Left lung (tissue), 10 donors: ENCODE data around the gene ZEB2. TPM values are rescaled to one million over a fixed set of nuclear protein-coding genes. Genes with fewer than 3 reads are reported as not detected.

Experiments used
- ATAC-seq: fragments of 200-7000 bp; cut with Tn5 transposase; one replicate; pipeline ENCODE4 v1.9.1; 2020; ENCODE audit warnings: moderate library complexity
- DNase-seq, 4 donors: peaks; one replicate each; pipeline ENCODE4 v3.0.0-alpha.2; 2013 to 2020
- H3K27ac ChIP-seq, 2 donors: fragments of 200-600 bp; sonication (generic) in 1 of 2; one replicate each; pipeline versions ENCODE4 v1.5.0 to v1.8.0; 2020 to 2021
- H3K27me3 ChIP-seq, 2 donors: fragments of 200-600 bp; sonication (generic) in 1 of 2; one replicate each; pipeline versions ENCODE4 v1.5.0 to v1.8.0; 2020 to 2021
- H3K36me3 ChIP-seq, 2 donors: fragments of 200-600 bp; sonication (generic) in 1 of 2; one replicate each; pipeline versions ENCODE4 v1.5.0 to v1.8.0; 2020 to 2021
- H3K4me1 ChIP-seq, 2 donors: fragments of 200-600 bp; one replicate each; pipeline ENCODE4 v1.8.0; 2021
- H3K4me3 ChIP-seq, 2 donors: fragments of 200-600 bp; sonication (generic) in 1 of 2; one replicate each; pipeline versions ENCODE4 v1.5.0 to v1.8.0; 2020 to 2021; ENCODE audit warnings: mild to moderate bottlenecking in 1 of 2
- H3K9me3 ChIP-seq, 2 donors: fragments of 200-600 bp; sonication (generic) in 1 of 2; one replicate each; pipeline versions ENCODE4 v1.5.0 to v1.8.0; 2020 to 2021
- intact Hi-C, 2 donors: fragments of 100-400 bp; cut with DNase I; formaldehyde crosslinking; loops; one replicate each; pipeline versions ENCODE4 v1.11.2 to v1.14.2; 2022
- polyA plus RNA-seq, 6 donors: library from polyadenylated mRNA; unstranded; fragments of 120-200 nt; gene quantifications; one replicate each; pipeline ENCODE4 v1.2.1, GENCODE V29; 2013; ENCODE audit not compliant: insufficient read length in 6 of 6
- total RNA-seq, 2 donors: library from RNA; stranded (reverse); fragmentation: NEBNext Ultra II Directional; extraction: Animal tissue kit (Norgen Biotek cat#: 25700); gene quantifications; one replicate each; pipeline ENCODE4 v1.2.1, GENCODE V29; 2021
- TF ChIP-seq, protein P1 (sequence below), 2 donors: fragments of 200-600 bp; sonication (generic) in 1 of 2; IDR thresholded peaks; one replicate each; pipeline versions ENCODE4 v1.5.0 to v1.8.0; 2021; ENCODE audit warnings: antibody characterized with exemption in 2 of 2
- donor health status: DM: no; HTN: yes; CAD: no.
- donor health status: DM: no; HTN: no; CAD: no.

ZEB2 gene
- total and polyA plus RNA-seq, 8 donors, result 141 to 292 (median 271) TPM

DNA sequence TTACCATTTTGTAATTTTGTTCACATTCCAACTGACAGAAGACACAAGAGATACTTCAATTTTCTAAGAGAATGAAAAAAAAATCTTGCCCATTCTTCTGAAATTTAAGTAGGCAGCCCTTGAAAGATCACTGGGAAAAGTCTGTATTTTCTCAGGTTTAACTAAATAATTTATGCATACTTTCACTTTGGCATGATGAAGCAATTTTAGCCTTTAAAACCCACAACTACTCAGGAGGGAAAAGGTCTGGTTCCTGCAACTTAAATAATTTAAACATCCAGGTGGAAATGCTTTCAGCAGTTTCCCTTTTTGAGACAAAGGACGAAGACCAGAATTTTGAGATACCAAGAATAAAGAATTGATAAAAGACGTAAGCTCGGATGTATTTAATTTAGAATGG, 61.4 kb downstream of the ZEB2 start:
- H3K4me1 ChIP-seq, result peaks cover 38 to 99% of the 10 kb centered on the region in 2 donors
- no peaks in the 10 kb centered on the region for H3K9me3 ChIP-seq
- peaks cover 0 to 7% of the 10 kb centered on the region in 2 donors for H3K36me3 ChIP-seq
- peak overlapping the region in 1 of 2 donors; percentile 70 for H3K27ac ChIP-seq
- TF ChIP-seq, protein P1, sequence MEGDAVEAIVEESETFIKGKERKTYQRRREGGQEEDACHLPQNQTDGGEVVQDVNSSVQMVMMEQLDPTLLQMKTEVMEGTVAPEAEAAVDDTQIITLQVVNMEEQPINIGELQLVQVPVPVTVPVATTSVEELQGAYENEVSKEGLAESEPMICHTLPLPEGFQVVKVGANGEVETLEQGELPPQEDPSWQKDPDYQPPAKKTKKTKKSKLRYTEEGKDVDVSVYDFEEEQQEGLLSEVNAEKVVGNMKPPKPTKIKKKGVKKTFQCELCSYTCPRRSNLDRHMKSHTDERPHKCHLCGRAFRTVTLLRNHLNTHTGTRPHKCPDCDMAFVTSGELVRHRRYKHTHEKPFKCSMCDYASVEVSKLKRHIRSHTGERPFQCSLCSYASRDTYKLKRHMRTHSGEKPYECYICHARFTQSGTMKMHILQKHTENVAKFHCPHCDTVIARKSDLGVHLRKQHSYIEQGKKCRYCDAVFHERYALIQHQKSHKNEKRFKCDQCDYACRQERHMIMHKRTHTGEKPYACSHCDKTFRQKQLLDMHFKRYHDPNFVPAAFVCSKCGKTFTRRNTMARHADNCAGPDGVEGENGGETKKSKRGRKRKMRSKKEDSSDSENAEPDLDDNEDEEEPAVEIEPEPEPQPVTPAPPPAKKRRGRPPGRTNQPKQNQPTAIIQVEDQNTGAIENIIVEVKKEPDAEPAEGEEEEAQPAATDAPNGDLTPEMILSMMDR (IDR thresholded peaks at IDR 0.05), result no peak
- ATAC-seq, result no peak
- H3K4me3 ChIP-seq, result no peak overlapping the region
- no peak for DNase-seq
- intact Hi-C loops, result no loop called here
- no peaks in the 10 kb centered on the region for H3K27me3 ChIP-seq

DNA sequence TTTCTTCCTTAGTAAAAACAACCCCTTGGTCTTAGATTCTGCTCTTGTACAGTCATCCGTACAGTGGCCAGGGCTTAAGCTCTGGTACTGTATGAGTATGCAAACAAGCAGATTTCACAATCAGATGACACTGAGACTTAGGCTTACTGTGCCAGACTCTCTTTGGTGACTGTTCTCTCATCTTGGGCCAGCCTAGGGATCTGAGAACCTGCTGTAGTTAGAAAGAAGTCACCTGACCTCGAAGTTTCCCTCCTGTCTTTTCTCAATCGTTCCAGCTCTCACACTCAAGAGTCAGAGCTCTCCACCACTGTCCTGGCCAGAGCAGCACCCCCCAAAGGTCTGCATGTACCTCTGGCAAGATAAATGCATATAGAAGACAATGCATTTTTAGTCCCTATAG, 63.2 kb downstream of the ZEB2 start:
- no peaks in the 10 kb centered on the region for H3K9me3 ChIP-seq
- DNase-seq, result peak in 1 of 4 donors; percentile 68
- H3K27ac ChIP-seq, result peak overlapping the region in 1 of 2 donors; percentile 55
- peaks cover 0 to 1% of the 10 kb centered on the region in 2 donors for H3K36me3 ChIP-seq
- H3K4me1 ChIP-seq, result peaks cover 29 to 98% of the 10 kb centered on the region in 2 donors
- peak; percentile 89 for ATAC-seq
- H3K27me3 ChIP-seq, result no peaks in the 10 kb centered on the region
- TF ChIP-seq, protein P1 (IDR thresholded peaks at IDR 0.05), result no peak
- no peak overlapping the region for H3K4me3 ChIP-seq
- intact Hi-C loops, result no loop called here

DNA sequence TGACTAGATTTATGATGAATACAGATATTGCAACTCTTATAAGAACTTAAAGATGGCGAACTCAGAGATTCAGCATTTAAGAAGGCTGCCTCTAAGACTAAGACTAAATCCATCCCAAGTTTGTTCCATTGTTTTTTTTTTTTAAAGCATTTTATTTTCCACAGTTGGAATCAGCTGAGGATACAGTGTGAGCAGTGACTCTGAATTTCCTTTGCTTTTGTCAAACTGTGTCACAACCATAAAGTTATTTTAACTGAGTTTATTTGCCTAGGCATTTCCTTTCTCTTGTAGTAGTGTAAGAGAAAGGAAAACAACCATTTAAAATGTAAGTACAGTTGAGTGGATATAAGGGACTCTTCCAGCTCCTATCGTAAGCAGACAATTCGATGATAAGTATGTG, 63.9 kb downstream of the ZEB2 start:
- Histone ChIP-seq H3K4me1 (peaks cover 25 to 98% of the 10 kb centered on the region in 2 donors), H3K9me3 (no peaks in the 10 kb centered on the region), H3K27me3 (no peaks in the 10 kb centered on the region), H3K4me3 (no peak overlapping the region), H3K36me3 (no peaks in the 10 kb centered on the region), H3K27ac (peak overlapping the region in 1 of 2 donors; percentile 55)
- ATAC-seq, result no peak
- TF ChIP-seq, protein P1 (IDR thresholded peaks at IDR 0.05), result no peak
- no peak for DNase-seq
- intact Hi-C loops, result no loop called here

DNA sequence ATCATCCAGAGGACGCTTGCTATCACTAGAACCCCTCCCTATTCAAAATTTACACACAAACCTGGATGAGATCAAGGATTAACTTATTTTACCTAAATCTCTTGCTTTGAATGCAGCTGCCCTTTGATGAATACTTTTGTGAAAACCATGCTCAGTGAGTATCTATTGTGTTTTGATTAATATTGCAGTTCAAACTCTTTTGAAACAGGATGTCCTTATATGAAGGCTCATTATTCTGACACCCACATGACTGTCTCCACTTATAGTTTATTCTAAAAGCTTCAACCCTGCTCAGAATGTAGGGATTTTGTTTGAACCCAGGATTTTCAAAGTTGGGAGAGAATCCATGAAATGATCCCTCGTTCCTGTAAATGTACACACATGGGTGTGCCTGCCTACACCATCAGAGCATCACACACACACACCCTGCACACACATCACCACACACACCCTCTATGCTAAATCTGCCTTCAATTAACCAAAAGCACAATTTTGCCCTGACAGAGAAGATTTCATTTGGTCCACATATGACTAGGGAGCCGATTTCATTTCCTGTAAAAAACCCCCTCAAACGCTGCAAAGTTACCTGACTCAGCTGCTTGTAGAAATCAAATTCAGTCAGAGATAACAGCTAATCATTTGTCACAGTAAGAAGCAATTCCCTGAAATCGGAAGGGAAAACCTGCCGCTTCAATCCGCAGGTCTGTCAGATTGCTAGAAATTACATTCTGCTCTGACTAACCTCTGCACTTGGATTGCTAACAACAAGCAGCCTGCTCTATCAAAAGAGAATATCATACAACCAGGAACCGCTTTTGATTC, 65.2 kb downstream of the ZEB2 start:
- Histone ChIP-seq H3K4me1 (peaks cover 15 to 97% of the 10 kb centered on the region in 2 donors), H3K9me3 (no peaks in the 10 kb centered on the region), H3K4me3 (no peak overlapping the region), H3K36me3 (peaks cover 0 to 3% of the 10 kb centered on the region in 2 donors), H3K27me3 (no peaks in the 10 kb centered on the region), H3K27ac (peak overlapping the region; percentile 55 to 66)
- DNase-seq, result no peak
- intact Hi-C loops, result no loop called here
- no peak for ATAC-seq
- TF ChIP-seq, protein P1 (IDR thresholded peaks at IDR 0.05), result no peak

DNA sequence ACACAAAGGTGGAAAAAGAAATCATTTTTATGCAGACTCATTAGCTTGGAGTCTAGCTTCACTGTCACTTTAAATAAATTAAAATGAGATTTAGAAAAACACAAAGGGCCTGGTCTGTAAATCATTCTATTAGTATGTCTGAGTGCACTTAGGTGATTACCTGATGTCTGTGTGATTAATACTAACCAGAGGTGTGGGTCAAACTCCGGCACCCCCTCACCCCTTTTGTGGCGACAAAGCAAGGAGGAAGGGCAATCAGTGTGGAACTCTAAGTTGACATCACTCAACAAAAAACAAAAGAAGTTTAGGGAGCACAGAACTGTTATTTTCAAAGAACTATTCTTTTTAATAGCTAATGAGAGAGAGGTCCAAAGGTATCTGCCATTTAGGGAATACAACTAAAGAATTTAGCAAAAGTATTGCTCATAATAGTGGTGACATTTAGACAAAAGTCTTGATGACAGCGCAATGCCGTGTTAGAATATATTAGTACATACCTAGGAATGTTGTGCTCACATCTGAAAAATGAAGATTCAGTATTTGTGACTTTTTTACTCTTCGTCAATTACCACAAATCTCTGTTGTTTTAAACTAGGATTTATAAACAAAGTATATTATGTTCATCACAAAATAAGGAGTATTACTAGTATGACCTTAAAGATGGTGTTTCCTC, 66.3 kb downstream of the ZEB2 start:
- Histone ChIP-seq H3K27me3 (no peaks in the 10 kb centered on the region), H3K4me3 (no peak overlapping the region), H3K27ac (peak overlapping the region; percentile 55 to 66), H3K4me1 (peaks cover 5 to 97% of the 10 kb centered on the region in 2 donors), H3K9me3 (no peaks in the 10 kb centered on the region), H3K36me3 (peaks cover 0 to 6% of the 10 kb centered on the region in 2 donors)
- TF ChIP-seq, protein P1 (IDR thresholded peaks at IDR 0.05), result no peak
- no peak for ATAC-seq
- intact Hi-C loops, result no loop called here
- no peak for DNase-seq
